K562 (cell line): Measurements from ENCODE around the gene PLCD1. TPM values are rescaled to one million over a fixed set of nuclear protein-coding genes. Genes with fewer than 3 reads are reported as not detected.

Source experiments
- FOXJ2 ChIP-seq: fragments of 200-800 bp; sonication (Bioruptor generic); IDR thresholded peaks from 2 replicates; pipeline ENCODE4 v1.6.1; 2016; ENCODE audit warnings: missing genetic modification characterization, missing compliant biosample characterization
- HOXB6 ChIP-seq: fragments of 250-450 bp; sonication (Bioruptor Pico); IDR thresholded peaks from 2 replicates; pipeline ENCODE4 v1.5.1; 2022; ENCODE audit warnings: mild to moderate bottlenecking, borderline replicate concordance
- NCOA6 ChIP-seq: fragments of 450-650 bp; IDR thresholded peaks from 2 replicates; pipeline ENCODE4 v1.6.1; 2017; ENCODE audit warnings: mild to moderate bottlenecking
- NFIC ChIP-seq: fragments of 450-650 bp; IDR thresholded peaks from 2 replicates; pipeline ENCODE4 v1.6.1; 2017; ENCODE audit warnings: mild to moderate bottlenecking, inconsistent platforms
- TCF3 ChIP-seq: sonication (generic); formaldehyde crosslinking; IDR thresholded peaks from 2 replicates; pipeline ENCODE4 v1.4.0; 2020; ENCODE audit warnings: mild to moderate bottlenecking, missing genetic modification reagents
- ZNF263 ChIP-seq: sonication (generic); formaldehyde crosslinking; IDR thresholded peaks from 2 replicates; pipeline ENCODE4 v1.8.0; 2022; ENCODE audit warnings: mild to moderate bottlenecking, missing genetic modification reagents, borderline replicate concordance
- ZNF282 ChIP-seq: sonication (generic); formaldehyde crosslinking; IDR thresholded peaks from 2 replicates; pipeline ENCODE4 v1.8.1; 2023; ENCODE audit warnings: missing genetic modification reagents
- ZNF76 ChIP-seq: fragments of 250-450 bp; sonication (Bioruptor Pico); IDR thresholded peaks from 2 replicates; pipeline ENCODE4 v1.4.0; 2020; ENCODE audit warnings: mild to moderate bottlenecking, moderate library complexity, borderline replicate concordance
- ZNF766 ChIP-seq: fragments of 200-800 bp; sonication (Bioruptor generic); conservative IDR thresholded peaks from 2 replicates; pipeline ENCODE4 v1.6.1; 2016; ENCODE audit warnings: missing genetic modification characterization, missing compliant biosample characterization
- ZSCAN29 ChIP-seq: fragments of 450-650 bp; IDR thresholded peaks from 2 replicates; pipeline ENCODE4 v1.6.1; 2017
- polyA plus RNA-seq, 8 experiments: library from polyadenylated mRNA; depleted of rRNA in 4 of 8; stranded (reverse) in 5 of 8; unstranded in 3 of 8; fragments of >200 nt; fragmentation: Nextera tagmentation in 2 of 8; fragmentation: Illumina TruSeq in 1 of 8; extraction: Ambion mirVana in 2 of 8; extraction: Trizol in 1 of 8; gene quantifications; 2 replicates each; pipeline versions ENCODE4 v1.2.1 to v1.2.3, GENCODE V29; 2011 to 2014; ENCODE audit warnings: inconsistent platforms in 1 of 8, missing spikeins in 1 of 8
- total RNA-seq, 7 experiments: library from RNA; depleted of rRNA in 6 of 7; stranded (reverse); fragments of >200 nt in 6 of 7; fragmentation: Illumina TruSeq in 2 of 7; extraction: Trizol in 2 of 7; gene quantifications; 2 replicates each; pipeline versions ENCODE4 v1.2.1 to v1.2.3, GENCODE V29; 2011 to 2021; ENCODE audit warnings: low replicate concordance in 1 of 7
- TF ChIP-seq, protein P1 (sequence below), 2 experiments: fragments of 450-650 bp; IDR thresholded peaks; 2 replicates each; pipeline ENCODE4 v1.6.1; 2018; ENCODE audit warnings: mild to moderate bottlenecking in 2 of 2, low read depth in 1 of 2; ENCODE audit not compliant: partially characterized antibody in 2 of 2
- TF ChIP-seq, protein P2 (sequence below): fragments of 250-450 bp; sonication (Bioruptor Pico); IDR thresholded peaks from 2 replicates; pipeline ENCODE4 v1.8.0; 2021; ENCODE audit warnings: moderate library complexity, mild to moderate bottlenecking, inconsistent platforms
- TF ChIP-seq, protein P3 (sequence below): fragments of 250-450 bp; sonication (Bioruptor Pico); IDR thresholded peaks from 2 replicates; pipeline ENCODE4 v1.4.0; 2020; ENCODE audit warnings: mild to moderate bottlenecking, moderate library complexity, borderline replicate concordance
- TF ChIP-seq, protein P4 (sequence below): sonication (generic); formaldehyde crosslinking; IDR thresholded peaks from 2 replicates; pipeline ENCODE4 v1.9.0; 2022; ENCODE audit warnings: mild to moderate bottlenecking, missing genetic modification reagents

Gene PLCD1
- total and polyA plus RNA-seq, 9 of the 15 experiments (the other 6 are each of a cell fraction or from before 2014, with no cell fraction given) = 5.4 to 209 (median 116) TPM

DNA sequence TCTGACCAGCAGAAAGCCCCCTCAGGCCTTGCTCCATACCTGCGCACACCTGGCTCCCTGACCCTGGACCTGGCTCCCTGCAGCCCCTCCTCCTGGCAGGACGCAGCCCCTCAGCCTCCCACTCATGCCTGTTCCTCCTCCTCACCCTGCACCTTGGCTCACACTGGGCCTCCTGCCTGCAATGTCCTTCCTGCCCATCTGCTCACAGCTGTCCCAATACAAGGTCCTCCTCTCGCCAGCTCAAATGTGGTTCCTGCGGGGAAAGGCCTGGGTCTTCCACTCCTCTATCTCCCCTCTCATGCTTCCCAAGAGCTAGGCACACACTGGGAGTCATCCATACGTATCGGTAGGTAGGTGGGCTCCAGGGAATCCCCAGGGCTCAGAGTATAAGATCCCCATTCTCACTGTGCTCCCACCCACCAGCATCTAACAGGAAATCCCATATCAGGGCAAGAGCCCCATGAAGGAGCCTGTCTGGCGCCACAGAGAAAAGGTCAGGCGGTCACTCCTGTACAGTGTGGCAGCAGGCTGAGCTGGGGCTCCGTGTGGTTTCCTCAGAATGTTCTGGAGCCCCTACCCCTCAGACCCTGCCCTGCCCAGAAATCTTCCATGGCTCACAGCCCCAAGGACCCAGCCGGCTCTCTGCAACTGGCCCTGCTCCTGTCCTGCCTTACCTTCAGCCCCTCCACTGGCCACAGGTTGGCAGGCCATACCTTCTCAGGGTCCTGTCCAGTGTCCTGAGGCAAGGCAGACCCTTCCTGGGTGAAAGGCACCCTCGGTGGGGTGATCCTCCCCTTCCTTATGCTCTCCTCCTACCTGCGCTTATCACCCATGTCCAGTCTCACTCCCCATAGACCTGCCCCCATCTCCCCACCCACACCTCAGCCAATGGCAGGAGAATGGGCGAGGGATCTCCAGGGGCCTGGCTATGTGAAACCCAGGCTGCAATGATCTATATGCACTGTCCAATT is 10.9 kb downstream of the PLCD1 start (continued):
- TF ChIP-seq, protein P1, sequence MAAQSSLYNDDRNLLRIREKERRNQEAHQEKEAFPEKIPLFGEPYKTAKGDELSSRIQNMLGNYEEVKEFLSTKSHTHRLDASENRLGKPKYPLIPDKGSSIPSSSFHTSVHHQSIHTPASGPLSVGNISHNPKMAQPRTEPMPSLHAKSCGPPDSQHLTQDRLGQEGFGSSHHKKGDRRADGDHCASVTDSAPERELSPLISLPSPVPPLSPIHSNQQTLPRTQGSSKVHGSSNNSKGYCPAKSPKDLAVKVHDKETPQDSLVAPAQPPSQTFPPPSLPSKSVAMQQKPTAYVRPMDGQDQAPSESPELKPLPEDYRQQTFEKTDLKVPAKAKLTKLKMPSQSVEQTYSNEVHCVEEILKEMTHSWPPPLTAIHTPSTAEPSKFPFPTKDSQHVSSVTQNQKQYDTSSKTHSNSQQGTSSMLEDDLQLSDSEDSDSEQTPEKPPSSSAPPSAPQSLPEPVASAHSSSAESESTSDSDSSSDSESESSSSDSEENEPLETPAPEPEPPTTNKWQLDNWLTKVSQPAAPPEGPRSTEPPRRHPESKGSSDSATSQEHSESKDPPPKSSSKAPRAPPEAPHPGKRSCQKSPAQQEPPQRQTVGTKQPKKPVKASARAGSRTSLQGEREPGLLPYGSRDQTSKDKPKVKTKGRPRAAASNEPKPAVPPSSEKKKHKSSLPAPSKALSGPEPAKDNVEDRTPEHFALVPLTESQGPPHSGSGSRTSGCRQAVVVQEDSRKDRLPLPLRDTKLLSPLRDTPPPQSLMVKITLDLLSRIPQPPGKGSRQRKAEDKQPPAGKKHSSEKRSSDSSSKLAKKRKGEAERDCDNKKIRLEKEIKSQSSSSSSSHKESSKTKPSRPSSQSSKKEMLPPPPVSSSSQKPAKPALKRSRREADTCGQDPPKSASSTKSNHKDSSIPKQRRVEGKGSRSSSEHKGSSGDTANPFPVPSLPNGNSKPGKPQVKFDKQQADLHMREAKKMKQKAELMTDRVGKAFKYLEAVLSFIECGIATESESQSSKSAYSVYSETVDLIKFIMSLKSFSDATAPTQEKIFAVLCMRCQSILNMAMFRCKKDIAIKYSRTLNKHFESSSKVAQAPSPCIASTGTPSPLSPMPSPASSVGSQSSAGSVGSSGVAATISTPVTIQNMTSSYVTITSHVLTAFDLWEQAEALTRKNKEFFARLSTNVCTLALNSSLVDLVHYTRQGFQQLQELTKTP (IDR thresholded peaks at IDR 0.05; ENCODE audit: low read depth in 1 of 2, partially characterized antibody in 2 of 2) = no peak
- TF ChIP-seq, protein P2, sequence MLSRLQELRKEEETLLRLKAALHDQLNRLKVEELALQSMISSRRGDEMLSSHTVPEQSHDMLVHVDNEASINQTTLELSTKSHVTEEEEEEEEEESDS (CRISPR knock-in tag) = no peak
- TF ChIP-seq, protein P3, sequence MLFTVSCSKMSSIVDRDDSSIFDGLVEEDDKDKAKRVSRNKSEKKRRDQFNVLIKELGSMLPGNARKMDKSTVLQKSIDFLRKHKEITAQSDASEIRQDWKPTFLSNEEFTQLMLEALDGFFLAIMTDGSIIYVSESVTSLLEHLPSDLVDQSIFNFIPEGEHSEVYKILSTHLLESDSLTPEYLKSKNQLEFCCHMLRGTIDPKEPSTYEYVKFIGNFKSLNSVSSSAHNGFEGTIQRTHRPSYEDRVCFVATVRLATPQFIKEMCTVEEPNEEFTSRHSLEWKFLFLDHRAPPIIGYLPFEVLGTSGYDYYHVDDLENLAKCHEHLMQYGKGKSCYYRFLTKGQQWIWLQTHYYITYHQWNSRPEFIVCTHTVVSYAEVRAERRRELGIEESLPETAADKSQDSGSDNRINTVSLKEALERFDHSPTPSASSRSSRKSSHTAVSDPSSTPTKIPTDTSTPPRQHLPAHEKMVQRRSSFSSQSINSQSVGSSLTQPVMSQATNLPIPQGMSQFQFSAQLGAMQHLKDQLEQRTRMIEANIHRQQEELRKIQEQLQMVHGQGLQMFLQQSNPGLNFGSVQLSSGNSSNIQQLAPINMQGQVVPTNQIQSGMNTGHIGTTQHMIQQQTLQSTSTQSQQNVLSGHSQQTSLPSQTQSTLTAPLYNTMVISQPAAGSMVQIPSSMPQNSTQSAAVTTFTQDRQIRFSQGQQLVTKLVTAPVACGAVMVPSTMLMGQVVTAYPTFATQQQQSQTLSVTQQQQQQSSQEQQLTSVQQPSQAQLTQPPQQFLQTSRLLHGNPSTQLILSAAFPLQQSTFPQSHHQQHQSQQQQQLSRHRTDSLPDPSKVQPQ = 0 out of 2 replicates have a peak, but pooled peaks have one; percentile 28
- TF ChIP-seq, protein P4, sequence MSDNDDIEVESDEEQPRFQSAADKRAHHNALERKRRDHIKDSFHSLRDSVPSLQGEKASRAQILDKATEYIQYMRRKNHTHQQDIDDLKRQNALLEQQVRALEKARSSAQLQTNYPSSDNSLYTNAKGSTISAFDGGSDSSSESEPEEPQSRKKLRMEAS (CRISPR knock-in tag) = no peak
- TF ChIP-seq ZNF282 (CRISPR knock-in tag) (no peak), ZNF263 (CRISPR knock-in tag) (peak; percentile 80), NCOA6 (no peak), TCF3 (peak; percentile 75), FOXJ2 (tag) (no peak), ZNF76 (0 out of 2 replicates have a peak, but pooled peaks have one; percentile 34), HOXB6 (CRISPR knock-in tag) (no peak), ZSCAN29 (no peak), ZNF766 (CRISPR knock-in tag) (no peak), NFIC (peak; percentile 51)
